Activated CD4-positive, alpha-beta T cell treated with anti-CD3 and anti-CD28 coated beads for 36 hours (primary cell): ENCODE results near the gene B3GNT8. TPM values are rescaled to one million over a fixed set of nuclear protein-coding genes. Genes with fewer than 3 reads are reported as not detected.

ENCODE experiments used
- ATAC-seq: fragments of 200-7000 bp; cut with Tn5 transposase; one replicate; pipeline ENCODE4 v1.10.0; 2021; ENCODE audit warnings: mild to moderate bottlenecking, moderate library complexity
- CTCF ChIA-PET: fragments of 350-600 bp; sonication (Branson Sonifier 250); formaldehyde crosslinking; loops from one replicate; lab custom pipeline; 2021; ENCODE audit warnings: antibody characterized with exemption; lab: Charles Lee
- POLR2A ChIA-PET: fragments of 350-600 bp; sonication (Branson Sonifier 250); formaldehyde crosslinking; loops from one replicate; lab custom pipeline; 2021; ENCODE audit warnings: antibody characterized with exemption, inconsistent platforms; lab: Charles Lee
- DNase-seq: peaks from one replicate; pipeline ENCODE4 v3.0.0-alpha.2; 2020
- H3K27ac Mint-ChIP-seq: one replicate; pipeline ENCODE4 v1.8.0; 2021; ENCODE audit warnings: mixed read lengths
- H3K27me3 Mint-ChIP-seq: one replicate; pipeline ENCODE4 v1.8.0; 2021; ENCODE audit warnings: mixed read lengths
- H3K36me3 Mint-ChIP-seq: one replicate; pipeline ENCODE4 v1.8.0; 2021; ENCODE audit warnings: low read depth, mixed read lengths
- H3K4me1 Mint-ChIP-seq: one replicate; pipeline ENCODE4 v1.8.0; 2021; ENCODE audit warnings: mixed read lengths
- H3K4me3 Mint-ChIP-seq: one replicate; pipeline ENCODE4 v1.8.0; 2021; ENCODE audit warnings: mild to moderate bottlenecking, moderate library complexity, mixed read lengths
- H3K9me3 Mint-ChIP-seq: one replicate; pipeline ENCODE4 v1.8.0; 2021; ENCODE audit warnings: low read depth, mixed read lengths
- intact Hi-C, 2 experiments: fragments of 100-400 bp; cut with DNase I in 1 of 2; cut with micrococcal nuclease in 1 of 2; formaldehyde crosslinking; loops; one replicate each; pipeline versions ENCODE4 v1.14.2 to v1.15.1; 2022 to 2024; cut with DNase I, micrococcal nuclease
- total RNA-seq, 2 experiments: library from RNA; stranded (reverse); gene quantifications; one replicate each; pipeline ENCODE4 v1.2.3, GENCODE V29; 2021

The B3GNT8 gene
- total RNA-seq, 2 experiments from 2014 or later: 0.41 TPM; not detected in 1

- CTCF ChIA-PET: no interaction called here
- H3K27ac Mint-ChIP-seq: no peak overlapping the region
Observed at GRCh38 chr19:41426116-41426841, 895 bp downstream of the B3GNT8 start.

GRCh38 chr19:41425174-41426115 is 1.7 kb downstream of the B3GNT8 start:
- H3K9me3 Mint-ChIP-seq: no peaks in the 10 kb centered on the region
- POLR2A ChIA-PET: interaction anchor here (0.6 kb wide), 1 partner anchor 122 kb away, joined by 8 read pairs; no protein-coding TSS in a partner anchor
- CTCF ChIA-PET: no interaction called here

More at GRCh38 chr19:41426116-41426841, 895 bp downstream of the B3GNT8 start:
- no peak for DNase-seq
- Mint-ChIP-seq H3K36me3 (peaks cover 20% of the 10 kb centered on the region), H3K4me1 (peaks cover 18% of the 10 kb centered on the region), H3K9me3 (no peaks in the 10 kb centered on the region), H3K27me3 (no peaks in the 10 kb centered on the region), H3K4me3 (no peak overlapping the region)
- intact Hi-C loops: loop anchor here in 1 of 2 experiments (5.0 kb wide), 1 partner anchor 224 kb away; no protein-coding TSS in a partner anchor
- no peak for ATAC-seq
- POLR2A ChIA-PET: no interaction called here

GRCh38 chr19:41424335-41425173 is 2.6 kb downstream of the B3GNT8 start:
- intact Hi-C loops: loop anchor here in 1 of 2 experiments (5.0 kb wide), 1 partner anchor 222 kb away; no protein-coding TSS in a partner anchor
- ChIA-PET POLR2A (interaction anchor here (0.6 kb wide), 3 partner anchors 13 to 129 kb away, joined by 3 to 8 read pairs (median 5); no protein-coding TSS in a partner anchor), CTCF (no interaction called here)
- peaks cover 20% of the 10 kb centered on the region for H3K36me3 Mint-ChIP-seq
- H3K9me3 Mint-ChIP-seq: no peaks in the 10 kb centered on the region
- ATAC-seq (no peak), DNase-seq (no peak)
- no peaks in the 10 kb centered on the region for H3K27me3 Mint-ChIP-seq
- no peak overlapping the region for H3K27ac Mint-ChIP-seq
- H3K4me1 Mint-ChIP-seq: peaks cover 18% of the 10 kb centered on the region
- H3K4me3 Mint-ChIP-seq: no peak overlapping the region

More at GRCh38 chr19:41425174-41426115, 1.7 kb downstream of the B3GNT8 start:
- intact Hi-C loops: loop anchor here in 1 of 2 experiments (5.0 kb wide), 1 partner anchor 223 kb away; no protein-coding TSS in a partner anchor
- H3K36me3 Mint-ChIP-seq: peaks cover 16% of the 10 kb centered on the region
- no peak overlapping the region for H3K27ac Mint-ChIP-seq
- ATAC-seq: no peak
- DNase-seq: no peak
- no peak overlapping the region for H3K4me3 Mint-ChIP-seq
- no peaks in the 10 kb centered on the region for H3K27me3 Mint-ChIP-seq
- H3K4me1 Mint-ChIP-seq: peaks cover 18% of the 10 kb centered on the region

GRCh38 chr19:41422955-41423354 is 4.2 kb downstream of the B3GNT8 start:
- ChIA-PET CTCF (no interaction called here), POLR2A (no interaction called here)
- H3K27ac Mint-ChIP-seq: no peak overlapping the region
- ATAC-seq: no peak
- no peaks in the 10 kb centered on the region for H3K27me3 Mint-ChIP-seq
- H3K4me1 Mint-ChIP-seq: peaks cover 11% of the 10 kb centered on the region
- H3K4me3 Mint-ChIP-seq: no peak overlapping the region
- DNase-seq: no peak
- intact Hi-C loops: no loop called here
- peaks cover 18% of the 10 kb centered on the region for H3K36me3 Mint-ChIP-seq
- no peaks in the 10 kb centered on the region for H3K9me3 Mint-ChIP-seq

- ATAC-seq (no peak), DNase-seq (no peak)
- H3K4me3 Mint-ChIP-seq: no peak overlapping the region
- H3K27me3 Mint-ChIP-seq: no peaks in the 10 kb centered on the region
- no peaks in the 10 kb centered on the region for H3K9me3 Mint-ChIP-seq
- POLR2A ChIA-PET: no interaction called here
- H3K36me3 Mint-ChIP-seq: peaks cover 18% of the 10 kb centered on the region
- no peak overlapping the region for H3K27ac Mint-ChIP-seq
- H3K4me1 Mint-ChIP-seq: peaks cover 6% of the 10 kb centered on the region
- CTCF ChIA-PET: no interaction called here
- intact Hi-C loops: no loop called here
Observed at GRCh38 chr19:41422456-41422855, 4.7 kb downstream of the B3GNT8 start.

- CTCF ChIA-PET: no interaction called here
- POLR2A ChIA-PET: no interaction called here
- intact Hi-C loops: no loop called here
- DNase-seq (no peak), ATAC-seq (no peak)
- H3K4me3 Mint-ChIP-seq: no peak overlapping the region
- peaks cover 20% of the 10 kb centered on the region for H3K36me3 Mint-ChIP-seq
- no peak overlapping the region for H3K27ac Mint-ChIP-seq
- peaks cover 2% of the 10 kb centered on the region for H3K4me1 Mint-ChIP-seq
- no peaks in the 10 kb centered on the region for H3K27me3 Mint-ChIP-seq
- H3K9me3 Mint-ChIP-seq: no peaks in the 10 kb centered on the region
Observed at GRCh38 chr19:41421973-41422372, 5.2 kb downstream of the B3GNT8 start.

- Mint-ChIP-seq H3K4me3 (no peak overlapping the region), H3K36me3 (peaks cover 22% of the 10 kb centered on the region), H3K4me1 (no peaks in the 10 kb centered on the region), H3K27me3 (no peaks in the 10 kb centered on the region), H3K9me3 (no peaks in the 10 kb centered on the region), H3K27ac (no peak overlapping the region)
- CTCF ChIA-PET: no interaction called here
- DNase-seq: no peak
- no peak for ATAC-seq
- intact Hi-C loops: no loop called here
- POLR2A ChIA-PET: no interaction called here
Observed at GRCh38 chr19:41421314-41421713, 5.9 kb downstream of the B3GNT8 start.

GRCh38 chr19:41420101-41420880 is 6.9 kb downstream of the B3GNT8 start:
- H3K36me3 Mint-ChIP-seq: peaks cover 22% of the 10 kb centered on the region
- ChIA-PET POLR2A (no interaction called here), CTCF (interaction anchor here (1.0 kb wide), 1 partner anchor 171 kb away, joined by 3 read pairs; no protein-coding TSS in a partner anchor)
- no peaks in the 10 kb centered on the region for H3K9me3 Mint-ChIP-seq
- no peak for DNase-seq
- no peaks in the 10 kb centered on the region for H3K4me1 Mint-ChIP-seq
- H3K27me3 Mint-ChIP-seq: no peaks in the 10 kb centered on the region
- H3K4me3 Mint-ChIP-seq: no peak overlapping the region
- intact Hi-C loops: no loop called here
- no peak overlapping the region for H3K27ac Mint-ChIP-seq
- no peak for ATAC-seq

- Mint-ChIP-seq H3K4me1 (no peaks in the 10 kb centered on the region), H3K4me3 (no peak overlapping the region), H3K36me3 (peaks cover 19% of the 10 kb centered on the region), H3K27me3 (no peaks in the 10 kb centered on the region), H3K27ac (no peak overlapping the region), H3K9me3 (no peaks in the 10 kb centered on the region)
- POLR2A ChIA-PET: no interaction called here
- no peak for DNase-seq
- ATAC-seq: no peak
- intact Hi-C loops: no loop called here
- CTCF ChIA-PET: no interaction called here
Observed at GRCh38 chr19:41416194-41416674, 10.9 kb downstream of the B3GNT8 start.

- peaks cover under 1% of the 10 kb centered on the region for H3K4me1 Mint-ChIP-seq
- DNase-seq (no peak), ATAC-seq (no peak)
- H3K27me3 Mint-ChIP-seq: no peaks in the 10 kb centered on the region
- H3K9me3 Mint-ChIP-seq: no peaks in the 10 kb centered on the region
- ChIA-PET CTCF (no interaction called here), POLR2A (no interaction called here)
- H3K27ac Mint-ChIP-seq: no peak overlapping the region
- H3K4me3 Mint-ChIP-seq: no peak overlapping the region
- H3K36me3 Mint-ChIP-seq: peaks cover 19% of the 10 kb centered on the region
- intact Hi-C loops: no loop called here
Observed at GRCh38 chr19:41415154-41415571, 12.0 kb downstream of the B3GNT8 start.
